Measurements from ENCODE around the gene USP35.

Gene USP35

DNA sequence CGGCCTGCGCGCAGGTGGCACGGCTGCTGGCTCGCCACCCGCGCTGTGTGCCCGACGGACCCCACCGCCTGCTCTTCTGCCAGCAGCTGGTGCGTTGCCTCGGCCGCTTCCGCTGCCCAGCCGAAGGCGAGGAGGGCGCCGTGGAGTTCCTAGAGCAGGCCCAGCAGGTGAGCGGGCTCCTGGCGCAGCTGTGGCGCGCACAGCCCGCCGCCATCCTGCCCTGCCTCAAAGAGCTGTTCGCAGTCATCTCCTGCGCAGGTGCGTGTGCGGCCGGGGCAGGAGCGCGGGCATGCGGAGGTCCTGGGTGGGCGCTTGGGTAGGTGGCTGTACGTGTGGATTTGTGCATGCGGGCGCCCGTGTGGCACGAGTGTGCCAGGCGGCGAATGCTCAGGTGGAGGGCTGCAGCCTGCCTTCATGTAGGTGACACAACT lies 8.0 kb downstream of the USP35 start:
- DNase-seq (ENCODE audit: low spot score): no peak

DNA sequence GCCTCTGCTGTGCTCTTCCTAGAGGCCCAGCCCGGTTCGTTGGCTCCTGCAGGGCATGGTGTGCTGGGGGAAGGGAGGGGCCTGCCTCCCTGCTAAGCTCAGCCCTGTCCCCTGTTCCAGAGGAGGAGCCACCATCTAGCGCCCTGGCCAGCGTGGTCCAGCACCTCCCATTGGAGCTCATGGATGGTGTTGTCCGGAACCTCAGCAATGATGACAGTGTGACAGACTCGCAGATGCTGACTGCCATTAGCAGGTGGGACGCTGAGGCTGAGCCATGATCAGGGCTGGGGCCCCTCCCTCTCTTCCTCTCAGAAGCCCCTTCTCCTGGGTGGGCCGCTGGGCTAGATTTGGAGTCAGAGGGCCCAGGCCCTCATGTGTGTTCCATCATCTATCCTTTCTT lies 9.1 kb downstream of the USP35 start:
- DNase-seq (ENCODE audit: low spot score): no peak

DNA sequence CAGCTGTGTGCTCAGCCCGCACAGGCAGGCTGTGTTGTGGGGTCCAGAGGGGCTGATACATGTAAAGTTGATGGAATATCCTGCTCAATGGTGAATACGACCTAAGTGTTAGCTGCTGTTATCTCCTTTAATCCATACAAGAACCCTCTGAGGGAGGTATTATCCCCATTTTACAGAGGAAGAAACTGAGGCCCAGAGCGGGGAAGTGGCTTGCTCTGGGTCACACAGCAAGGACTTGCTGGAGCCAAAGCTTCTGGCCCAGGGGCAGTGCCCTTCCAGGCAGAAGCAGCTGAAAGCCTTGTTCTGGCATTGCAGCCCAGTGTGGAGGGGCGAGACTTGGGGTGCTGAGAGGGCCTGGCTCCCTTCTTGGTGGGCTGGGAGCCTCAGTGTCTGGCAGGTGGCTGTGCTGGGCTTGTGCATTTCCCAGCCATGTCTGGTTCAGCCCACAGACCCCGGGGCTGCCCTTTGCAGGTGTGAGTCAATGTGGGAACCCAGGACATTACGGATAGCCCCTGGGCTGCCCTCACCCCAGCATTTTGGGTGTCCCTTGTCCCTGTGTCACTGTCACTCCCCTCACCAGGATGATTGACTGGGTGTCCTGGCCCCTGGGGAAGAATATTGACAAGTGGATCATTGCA lies 10.4 kb downstream of the USP35 start:
- DNase-seq (ENCODE audit: low spot score): no peak

DNA sequence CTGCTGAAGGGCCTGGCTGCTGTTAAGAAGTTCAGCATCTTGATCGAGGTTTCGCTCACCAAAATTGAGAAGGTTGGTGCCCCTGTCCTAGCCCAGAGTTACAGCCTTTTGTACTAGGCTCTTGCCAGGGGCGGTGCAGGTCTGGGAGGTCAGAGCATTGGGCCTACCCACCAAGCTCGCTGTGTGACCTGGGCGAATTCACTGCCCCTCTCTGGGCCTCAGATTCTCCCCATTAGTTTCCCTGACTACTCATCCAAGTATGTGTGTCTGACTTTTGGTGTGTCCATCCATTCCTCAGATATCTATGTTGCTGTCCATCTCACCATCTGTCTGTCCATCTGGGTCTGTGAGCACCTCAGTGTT lies 10.9 kb downstream of the USP35 start:
- no peak for DNase-seq (ENCODE audit: low spot score)

DNA sequence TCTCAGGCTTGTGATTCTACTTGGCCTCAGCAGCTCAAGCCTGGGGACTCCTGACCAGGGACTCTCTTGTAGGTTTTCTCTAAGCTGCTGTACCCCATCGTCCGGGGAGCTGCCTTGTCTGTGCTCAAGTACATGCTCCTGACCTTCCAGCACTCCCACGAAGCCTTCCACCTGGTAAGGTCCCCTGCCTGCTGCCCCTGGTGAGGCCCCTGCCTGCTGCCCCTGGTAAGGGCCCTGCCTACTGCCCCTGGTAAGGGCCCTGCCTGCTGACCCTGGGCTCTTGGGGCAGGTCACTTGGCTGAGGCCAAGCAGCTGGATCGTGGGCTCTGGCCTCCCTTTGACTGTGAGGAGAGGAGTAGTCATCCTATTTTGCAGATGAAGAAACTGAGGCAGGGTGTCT lies 11.3 kb downstream of the USP35 start:
- no peak for DNase-seq (ENCODE audit: low spot score)

DNA sequence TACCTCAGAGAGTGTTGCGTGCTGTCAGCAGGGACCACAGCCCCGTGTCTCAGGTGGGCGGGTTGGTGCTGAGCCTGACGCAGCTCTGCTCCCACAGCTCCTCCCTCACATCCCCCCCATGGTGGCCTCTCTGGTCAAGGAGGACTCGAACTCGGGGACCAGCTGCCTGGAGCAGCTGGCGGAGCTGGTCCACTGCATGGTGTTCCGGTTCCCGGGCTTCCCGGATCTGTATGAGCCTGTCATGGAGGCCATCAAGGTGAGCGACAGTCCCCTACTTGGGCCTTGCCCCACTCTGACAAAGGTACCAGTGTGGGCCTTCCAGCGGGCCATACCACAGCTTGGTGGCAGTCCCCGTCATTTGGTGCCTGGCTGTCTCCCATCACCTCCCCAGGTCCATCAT lies 11.8 kb downstream of the USP35 start:
- DNase-seq (ENCODE audit: low spot score): no peak

DNA sequence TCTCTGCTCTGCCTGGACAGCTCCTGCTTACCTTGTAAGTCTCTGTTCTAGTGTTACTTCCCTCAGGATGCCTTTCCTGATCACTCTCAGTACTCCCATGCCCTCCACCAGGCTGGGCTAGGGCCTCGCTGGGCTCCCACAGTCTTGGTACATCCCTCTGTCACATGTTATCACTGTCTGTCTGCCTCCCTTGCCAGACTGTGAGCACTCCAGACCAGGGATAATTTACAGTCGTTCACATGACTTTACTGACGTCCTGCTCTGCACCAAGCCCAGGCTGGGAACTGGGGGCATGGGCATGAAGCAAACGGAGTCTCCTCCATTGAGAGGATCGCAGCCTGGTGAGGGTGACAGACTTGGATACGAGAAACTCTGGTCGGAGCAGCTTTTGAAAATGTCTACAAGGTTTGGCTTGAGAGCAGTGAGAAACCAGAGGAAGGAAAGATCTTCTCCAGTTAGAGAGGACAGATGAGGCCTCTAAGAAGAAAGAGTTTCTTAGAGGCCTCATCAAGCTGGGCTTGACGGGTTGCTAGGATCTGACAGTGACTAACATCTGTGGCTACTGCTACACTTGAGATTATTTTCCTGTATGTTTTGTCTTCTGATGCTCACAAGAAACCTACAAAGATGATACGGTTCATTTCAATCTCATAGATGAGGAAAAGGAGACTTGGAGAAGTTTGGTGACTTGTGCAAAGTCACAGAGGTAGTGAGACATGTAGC lies 12.5 kb downstream of the USP35 start:
- no peak for DNase-seq (ENCODE audit: low spot score)

DNA sequence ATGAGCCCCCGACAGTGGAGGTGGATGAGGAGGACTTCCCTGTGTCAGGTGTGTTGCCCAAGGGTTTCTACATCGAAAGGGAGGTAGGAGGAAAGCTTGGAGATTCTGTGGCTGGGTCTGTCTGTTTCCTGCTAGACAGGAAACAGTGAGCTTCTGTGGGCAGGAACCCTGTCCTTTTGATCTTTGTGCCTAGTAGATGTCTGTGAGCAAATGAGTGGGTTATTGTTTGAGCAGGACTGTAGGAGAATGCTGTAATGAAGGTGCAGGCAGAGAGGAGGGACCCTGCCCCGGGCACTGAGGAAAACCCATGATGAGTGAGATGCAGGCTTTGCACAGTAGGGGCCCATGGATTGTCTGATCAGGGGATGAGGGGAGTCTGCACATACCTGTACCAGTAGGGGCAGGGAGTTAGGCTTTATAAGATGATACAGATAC lies 14.0 kb downstream of the USP35 start:
- no peak for DNase-seq (ENCODE audit: low spot score)

DNA sequence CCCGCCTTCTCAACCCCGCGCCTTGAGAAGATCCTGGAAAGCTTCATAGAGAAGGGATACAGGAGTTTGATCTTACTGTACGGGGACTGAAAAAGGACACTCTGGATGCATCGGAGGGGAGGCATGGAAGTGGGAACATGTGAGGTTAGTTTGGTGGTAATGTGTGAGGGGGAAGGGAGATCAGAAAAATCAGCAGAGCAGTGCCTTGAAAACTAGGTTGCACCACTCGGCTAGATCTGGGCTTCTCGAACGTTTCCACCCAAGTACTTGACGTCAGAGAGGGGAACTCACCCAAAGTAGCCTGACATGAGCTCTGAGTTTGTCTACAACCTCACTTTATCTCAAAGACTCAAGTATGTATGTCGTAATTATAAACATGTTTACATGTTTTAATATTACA lies 14.5 kb downstream of the USP35 start:
- no peak for DNase-seq (ENCODE audit: low spot score)

DNA sequence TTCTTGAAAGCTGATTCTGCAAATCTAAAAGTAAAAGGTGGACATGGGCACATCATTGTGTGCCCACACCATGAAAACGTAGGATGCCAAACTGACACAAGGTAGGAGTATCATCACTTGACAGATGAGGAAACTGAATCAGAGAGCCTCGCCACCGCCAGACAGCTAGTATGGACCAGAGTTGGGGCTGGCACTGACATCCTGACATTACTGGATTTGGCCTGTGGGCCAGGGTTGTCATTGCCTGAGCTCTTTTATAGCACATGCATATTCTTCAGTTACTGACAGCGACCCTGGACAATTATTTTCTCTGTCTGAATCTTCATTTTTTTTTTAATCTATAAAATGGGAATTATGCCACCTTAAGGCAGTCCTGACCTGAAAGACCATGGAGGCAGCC lies 16.5 kb downstream of the USP35 start:
- no peak for DNase-seq (ENCODE audit: low spot score)

DNA sequence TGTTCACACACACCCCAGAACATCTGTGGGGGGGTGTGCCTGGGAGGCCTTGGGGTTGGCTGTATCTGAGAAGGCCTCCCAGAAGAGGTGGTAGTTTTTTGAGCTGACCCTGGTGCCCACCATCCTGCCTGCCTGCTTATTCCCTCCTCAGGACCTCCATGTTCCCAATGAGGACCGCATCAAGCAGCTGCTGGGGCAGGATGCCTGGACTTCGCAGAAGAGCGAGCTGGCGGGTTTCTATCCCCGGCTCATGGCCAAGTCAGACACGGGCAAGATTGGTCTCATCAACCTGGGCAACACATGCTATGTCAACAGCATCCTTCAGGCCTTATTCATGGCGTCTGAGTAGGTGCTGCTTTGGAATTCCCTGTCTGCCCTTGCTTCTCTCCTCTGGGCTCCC lies 17.0 kb downstream of the USP35 start:
- no peak for DNase-seq (ENCODE audit: low spot score)

DNA sequence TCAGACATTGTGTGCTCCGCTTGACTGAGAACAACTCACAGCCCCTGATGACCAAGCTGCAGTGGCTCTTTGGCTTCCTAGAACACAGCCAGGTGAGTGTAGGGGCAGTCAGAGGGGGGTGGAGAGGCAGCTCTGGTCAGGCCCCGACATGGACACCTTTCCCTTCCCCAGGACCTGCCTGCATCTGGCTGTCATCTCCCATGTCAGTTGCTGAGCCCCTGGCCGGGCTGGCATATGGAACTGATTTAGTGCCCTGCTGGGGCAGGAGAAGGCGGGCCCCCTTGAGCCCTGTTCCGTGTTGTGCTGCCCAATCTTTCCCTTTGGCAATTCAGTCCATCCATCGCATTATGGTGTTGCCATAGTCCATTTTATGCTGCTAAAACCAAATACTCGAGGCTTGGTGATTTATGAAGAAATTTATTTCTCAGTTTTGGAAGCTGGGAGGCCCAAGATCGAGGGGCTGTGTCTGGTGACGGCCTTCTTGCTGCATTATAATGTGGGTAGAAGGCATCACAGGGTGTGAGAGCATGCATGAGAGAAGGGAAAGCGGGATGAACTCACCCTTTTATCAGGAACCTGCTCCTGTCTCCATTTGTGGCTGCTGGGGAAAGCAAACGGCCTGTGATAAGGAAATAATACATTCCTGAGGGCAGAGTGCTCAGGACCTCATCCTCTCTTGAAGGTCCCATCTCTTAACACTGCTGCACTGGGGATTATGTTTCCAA lies 19.0 kb downstream of the USP35 start:
- DNase-seq (ENCODE audit: low spot score): no peak

DNA sequence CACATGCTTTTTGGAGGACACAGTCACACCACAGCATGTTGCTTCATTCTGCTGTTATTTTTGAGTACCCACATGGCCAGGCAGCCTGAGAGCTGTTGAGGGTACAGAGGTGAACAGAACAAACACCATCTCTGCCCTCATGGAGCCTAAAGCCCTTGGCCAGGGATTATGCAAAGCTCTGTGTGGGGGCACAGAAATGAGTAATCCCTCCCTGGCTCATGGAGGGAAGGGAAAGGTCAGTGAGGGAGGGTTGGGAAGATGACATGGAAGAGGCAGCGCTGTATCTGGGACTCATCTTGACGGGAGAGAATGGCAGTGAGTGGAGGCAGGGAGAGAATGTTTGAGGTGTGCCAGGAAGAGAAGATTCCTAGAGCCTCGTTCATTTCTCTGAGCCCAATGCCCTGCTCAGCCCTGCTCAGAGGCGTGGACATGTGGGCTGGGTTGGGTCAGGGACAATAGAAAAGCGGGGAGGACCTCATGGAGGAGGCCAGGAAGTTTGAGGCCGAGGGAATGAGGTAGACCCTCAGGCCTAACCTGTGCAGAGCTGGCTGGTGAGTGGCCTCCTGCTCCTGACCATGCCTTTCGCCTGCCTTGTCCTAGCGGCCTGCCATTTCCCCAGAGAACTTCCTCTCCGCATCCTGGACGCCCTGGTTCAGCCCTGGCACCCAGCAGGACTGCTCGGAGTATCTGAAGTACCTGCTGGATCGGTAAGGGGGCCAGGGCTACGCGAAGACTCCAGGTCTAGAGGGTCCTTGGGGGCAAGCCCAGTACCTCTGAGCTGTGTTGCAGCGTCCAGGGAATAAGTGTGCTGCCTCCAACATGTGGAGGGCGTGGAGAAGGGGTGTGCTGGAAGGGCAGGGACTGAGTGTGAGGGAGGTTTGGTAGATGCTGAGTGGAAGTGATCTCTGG lies 19.8 kb downstream of the USP35 start:
- DNase-seq (ENCODE audit: low spot score): no peak

DNA sequence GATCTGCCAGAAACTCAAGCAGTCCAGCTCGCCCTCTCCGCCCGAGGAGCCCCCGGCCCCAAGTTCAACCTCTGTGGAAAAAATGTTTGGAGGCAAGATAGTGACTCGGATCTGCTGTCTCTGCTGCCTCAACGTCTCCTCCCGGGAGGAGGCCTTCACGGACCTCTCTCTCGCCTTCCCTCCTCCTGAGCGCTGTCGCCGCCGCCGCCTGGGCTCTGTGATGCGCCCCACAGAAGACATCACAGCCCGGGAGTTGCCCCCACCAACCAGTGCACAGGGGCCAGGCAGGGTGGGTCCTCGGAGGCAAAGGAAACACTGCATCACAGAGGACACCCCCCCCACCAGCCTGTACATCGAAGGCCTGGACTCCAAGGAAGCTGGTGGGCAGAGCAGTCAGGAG lies 20.8 kb downstream of the USP35 start:
- DNase-seq (ENCODE audit: low spot score): no peak

DNA sequence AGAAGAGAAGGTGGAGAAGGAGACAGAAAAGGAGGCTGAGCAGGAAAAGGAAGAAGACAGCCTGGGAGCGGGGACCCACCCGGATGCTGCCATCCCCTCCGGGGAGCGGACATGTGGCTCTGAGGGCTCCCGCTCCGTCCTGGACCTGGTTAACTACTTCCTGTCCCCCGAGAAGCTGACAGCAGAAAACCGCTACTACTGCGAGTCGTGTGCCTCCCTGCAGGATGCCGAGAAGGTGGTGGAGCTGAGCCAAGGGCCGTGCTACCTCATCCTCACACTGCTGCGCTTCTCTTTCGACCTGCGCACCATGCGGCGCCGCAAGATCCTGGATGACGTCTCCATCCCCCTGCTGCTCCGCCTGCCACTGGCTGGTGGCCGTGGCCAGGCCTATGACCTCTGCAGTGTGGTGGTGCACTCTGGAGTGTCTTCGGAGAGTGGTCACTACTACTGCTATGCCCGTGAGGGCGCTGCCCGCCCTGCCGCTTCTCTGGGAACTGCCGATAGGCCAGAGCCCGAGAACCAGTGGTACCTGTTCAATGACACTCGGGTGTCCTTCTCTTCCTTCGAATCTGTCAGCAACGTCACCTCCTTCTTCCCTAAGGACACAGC lies 21.4 kb downstream of the USP35 start:
- no peak for DNase-seq (ENCODE audit: low spot score)

DNA sequence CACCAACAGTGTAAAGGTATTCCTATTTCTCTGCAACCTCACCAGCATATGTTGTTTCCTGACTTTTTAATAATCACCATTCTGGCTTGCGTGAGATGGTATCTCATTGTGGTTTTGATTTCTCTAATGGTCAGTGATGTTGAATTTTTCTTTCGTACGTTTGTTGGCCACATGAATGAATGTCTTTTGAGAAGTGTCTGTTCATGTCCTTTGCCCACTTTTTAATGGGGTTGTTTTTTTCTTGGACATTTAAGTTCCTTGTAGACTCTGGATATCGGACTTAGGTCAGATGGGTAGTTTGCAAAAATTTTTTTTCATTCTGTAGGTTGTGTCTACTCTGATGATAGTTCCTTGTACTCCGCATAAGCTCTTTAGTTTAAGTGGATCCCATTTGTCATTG lies 22.8 kb downstream of the USP35 start:
- no peak for DNase-seq (ENCODE audit: low spot score)

DNA sequence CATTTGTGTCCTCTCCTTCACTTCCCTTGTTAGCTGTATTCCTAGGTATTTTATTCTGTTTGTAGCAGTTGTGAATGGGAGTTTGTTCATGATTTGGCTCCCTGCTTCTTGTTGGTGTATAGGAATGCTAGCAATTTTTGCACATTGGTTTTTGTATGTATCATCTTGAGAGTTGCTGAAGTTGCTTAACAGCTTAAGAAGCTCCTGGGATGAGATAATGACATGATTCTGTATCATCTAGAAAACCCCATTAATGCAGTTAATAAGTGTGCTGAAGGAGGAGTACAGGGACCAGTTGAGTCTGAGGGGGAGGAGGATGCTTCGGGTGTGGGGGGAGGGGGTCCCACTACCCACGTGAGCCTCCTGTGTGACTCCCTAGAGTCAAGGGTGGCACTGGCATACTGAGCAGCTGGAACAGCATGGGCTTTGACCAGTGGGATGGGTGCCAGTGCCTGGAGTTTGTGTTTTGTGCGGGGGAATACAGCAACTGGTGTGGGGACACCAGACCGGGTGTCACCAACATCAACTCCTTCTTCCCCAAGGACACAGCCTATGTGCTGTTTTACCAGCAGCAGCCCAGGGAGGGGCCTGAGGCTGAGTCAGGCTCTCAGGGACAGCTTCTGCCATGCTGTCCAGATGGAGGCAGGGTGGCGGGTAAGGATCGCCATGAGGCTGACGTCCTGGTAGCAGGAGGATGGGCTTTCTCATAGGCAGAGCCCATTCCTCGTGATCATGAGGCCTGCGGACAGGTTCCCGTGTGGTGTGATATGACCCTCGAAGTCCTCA lies 24.1 kb downstream of the USP35 start:
- no peak for DNase-seq (ENCODE audit: low spot score)

DNA sequence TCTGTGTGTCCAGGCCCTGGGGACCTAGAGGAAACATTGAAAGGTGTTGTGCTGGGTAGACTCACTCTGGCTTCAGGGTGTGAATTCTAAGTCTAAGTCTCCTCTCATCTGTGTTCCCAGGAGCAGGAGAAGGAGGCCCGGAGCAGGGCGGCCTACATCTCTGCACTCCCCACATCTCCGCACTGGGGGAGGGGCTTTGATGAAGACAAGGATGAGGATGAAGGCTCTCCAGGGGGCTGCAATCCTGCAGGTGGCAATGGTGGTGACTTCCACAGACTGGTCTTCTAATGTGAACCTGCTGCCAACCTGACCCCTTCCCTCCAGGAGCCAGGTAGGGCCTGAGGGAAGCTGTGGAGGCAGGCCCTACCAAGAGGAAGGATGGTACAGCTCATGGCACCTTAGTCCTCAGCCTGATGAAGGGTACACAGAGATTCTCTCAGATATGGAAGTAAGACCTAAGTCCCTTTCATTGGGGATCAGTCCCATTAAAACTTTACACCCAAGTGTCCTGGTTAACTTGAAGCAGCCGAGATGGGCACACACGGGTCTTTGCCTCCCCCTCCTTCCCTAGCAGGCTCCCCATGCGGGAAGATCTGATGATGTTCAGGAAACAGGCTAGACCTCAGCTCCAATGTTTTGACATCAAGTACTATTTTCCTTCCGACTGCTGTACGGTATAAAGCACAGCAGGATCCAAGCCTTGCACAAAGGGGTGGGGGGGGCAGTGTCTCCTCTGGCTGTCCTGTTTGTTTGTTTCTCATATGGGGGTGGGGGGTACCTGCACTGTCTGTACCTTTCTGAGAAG lies 25.0 kb downstream of the USP35 start:
- DNase-seq (ENCODE audit: low spot score): no peak

DNA sequence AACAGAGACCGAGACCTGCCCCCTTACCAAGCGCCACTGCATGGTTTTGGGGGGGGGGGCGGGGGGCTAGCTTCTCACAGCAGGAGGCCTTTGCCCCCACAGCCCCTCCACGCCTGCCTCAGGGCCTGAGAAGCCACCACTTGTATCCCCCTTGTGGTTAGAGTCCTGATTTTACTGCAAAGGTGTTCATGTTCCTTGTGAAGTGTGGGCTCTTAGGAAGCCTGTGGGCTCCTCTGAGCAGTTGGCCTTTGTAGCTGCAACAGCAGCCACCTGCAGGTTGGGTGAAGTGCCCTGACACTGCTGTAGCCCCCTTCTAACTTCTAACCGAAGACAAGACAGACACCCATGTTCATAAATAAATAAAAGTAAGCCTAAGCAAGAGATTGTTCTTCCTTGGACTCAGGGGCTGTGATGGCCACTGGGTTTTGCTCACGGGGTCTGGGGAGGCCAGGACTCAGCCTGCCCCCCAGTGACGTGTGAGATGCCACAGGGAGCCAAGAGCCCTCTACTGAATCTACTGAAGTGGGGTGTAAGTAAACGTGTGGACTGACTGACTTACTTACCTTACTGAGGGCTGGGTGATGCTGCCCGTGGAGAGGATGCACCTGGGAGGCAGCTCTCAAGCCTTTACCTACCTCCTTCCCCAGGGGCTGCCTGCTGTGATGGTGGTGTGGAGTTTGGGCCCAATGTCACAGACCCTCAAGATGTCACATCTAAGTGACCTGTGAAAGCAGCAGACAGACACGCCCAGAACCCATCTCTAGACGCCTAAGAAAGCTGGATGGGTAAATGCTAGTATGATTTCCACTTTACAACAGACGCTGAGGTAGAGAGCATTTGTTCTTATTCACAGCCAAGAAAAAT lies 25.8 kb downstream of the USP35 start:
- DNase-seq (ENCODE audit: low spot score): no peak
